HL-60 (cell line): ENCODE measurements around the gene SLC16A11.

Experiments used
- DNase-seq, 2 experiments: peaks; one replicate each; pipeline ENCODE4 v3.0.0-alpha.2; 2010 to 2020; ENCODE audit warnings: low read depth in 1 of 2, low spot score in 1 of 2
- H3K27ac ChIP-seq: fragments of 250-450 bp; sonication (Bioruptor Pico); replicated peaks from 2 replicates; pipeline ENCODE4 v1.5.1; 2020; ENCODE audit warnings: mild to moderate bottlenecking, moderate library complexity
- H3K27me3 ChIP-seq: fragments of 250-450 bp; sonication (Bioruptor Pico); 2 replicates; pipeline ENCODE4 v1.5.1; 2021; ENCODE audit warnings: mild to moderate bottlenecking, moderate library complexity; ENCODE audit not compliant: insufficient read depth, poor library complexity, severe bottlenecking
- H3K4me3 ChIP-seq: replicated peaks from 2 replicates; pipeline ENCODE4 v1.5.1; 2011; ENCODE audit warnings: mild to moderate bottlenecking, control low read depth, low read length; ENCODE audit not compliant: insufficient read depth
- GABPA ChIP-seq: IDR thresholded peaks from 2 replicates; pipeline ENCODE4 v1.6.1; 2012; ENCODE audit warnings: low read depth
- POLR2AphosphoS5 ChIP-seq: IDR thresholded peaks from 2 replicates; pipeline ENCODE4 v1.6.1; 2012; ENCODE audit warnings: low read depth
- REST ChIP-seq: IDR thresholded peaks from 2 replicates; pipeline ENCODE4 v1.6.1; 2012; ENCODE audit warnings: low read depth; ENCODE audit not compliant: insufficient replicate concordance
- SPI1 ChIP-seq: IDR thresholded peaks from 2 replicates; pipeline ENCODE4 v1.6.1; 2012; ENCODE audit warnings: low read depth, mild to moderate bottlenecking, borderline replicate concordance
- TF ChIP-seq, protein P1 (sequence below): IDR thresholded peaks from one replicate; pipeline ENCODE4 v1.5.1; 2011; ENCODE audit warnings: low read length, control low read depth, inconsistent platforms; ENCODE audit not compliant: insufficient read depth

The SLC16A11 gene

DNA sequence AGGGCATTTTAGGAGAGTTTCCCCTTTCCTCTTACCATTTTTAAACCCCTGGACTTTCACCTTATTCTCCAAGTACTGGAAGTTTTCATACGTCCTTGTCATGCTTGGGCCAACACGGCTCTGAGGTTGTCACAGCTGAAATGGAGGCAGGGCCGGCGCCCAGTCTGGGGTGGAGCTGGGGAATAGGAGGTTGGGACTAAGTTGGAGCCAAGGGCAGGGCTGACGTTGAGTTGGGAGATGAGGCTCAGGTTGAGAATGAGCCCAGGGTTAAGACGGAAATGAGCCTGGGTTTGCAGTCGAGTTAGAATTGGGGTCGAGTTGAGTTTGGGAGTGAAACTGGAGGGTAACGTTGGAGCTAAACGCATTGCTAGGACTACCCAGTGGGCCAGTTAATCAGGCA, 34.8 kb upstream of the SLC16A11 start:
- no peak overlapping the region for H3K4me3 ChIP-seq
- no peaks in the 10 kb centered on the region for H3K27me3 ChIP-seq
- no peak for DNase-seq
- no peak overlapping the region for H3K27ac ChIP-seq
- TF ChIP-seq REST, result no peak
- TF ChIP-seq GABPA, result no peak
- no peak for TF ChIP-seq POLR2AphosphoS5
- no peak for TF ChIP-seq SPI1
- TF ChIP-seq, protein P1, sequence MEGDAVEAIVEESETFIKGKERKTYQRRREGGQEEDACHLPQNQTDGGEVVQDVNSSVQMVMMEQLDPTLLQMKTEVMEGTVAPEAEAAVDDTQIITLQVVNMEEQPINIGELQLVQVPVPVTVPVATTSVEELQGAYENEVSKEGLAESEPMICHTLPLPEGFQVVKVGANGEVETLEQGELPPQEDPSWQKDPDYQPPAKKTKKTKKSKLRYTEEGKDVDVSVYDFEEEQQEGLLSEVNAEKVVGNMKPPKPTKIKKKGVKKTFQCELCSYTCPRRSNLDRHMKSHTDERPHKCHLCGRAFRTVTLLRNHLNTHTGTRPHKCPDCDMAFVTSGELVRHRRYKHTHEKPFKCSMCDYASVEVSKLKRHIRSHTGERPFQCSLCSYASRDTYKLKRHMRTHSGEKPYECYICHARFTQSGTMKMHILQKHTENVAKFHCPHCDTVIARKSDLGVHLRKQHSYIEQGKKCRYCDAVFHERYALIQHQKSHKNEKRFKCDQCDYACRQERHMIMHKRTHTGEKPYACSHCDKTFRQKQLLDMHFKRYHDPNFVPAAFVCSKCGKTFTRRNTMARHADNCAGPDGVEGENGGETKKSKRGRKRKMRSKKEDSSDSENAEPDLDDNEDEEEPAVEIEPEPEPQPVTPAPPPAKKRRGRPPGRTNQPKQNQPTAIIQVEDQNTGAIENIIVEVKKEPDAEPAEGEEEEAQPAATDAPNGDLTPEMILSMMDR, result no peak

DNA sequence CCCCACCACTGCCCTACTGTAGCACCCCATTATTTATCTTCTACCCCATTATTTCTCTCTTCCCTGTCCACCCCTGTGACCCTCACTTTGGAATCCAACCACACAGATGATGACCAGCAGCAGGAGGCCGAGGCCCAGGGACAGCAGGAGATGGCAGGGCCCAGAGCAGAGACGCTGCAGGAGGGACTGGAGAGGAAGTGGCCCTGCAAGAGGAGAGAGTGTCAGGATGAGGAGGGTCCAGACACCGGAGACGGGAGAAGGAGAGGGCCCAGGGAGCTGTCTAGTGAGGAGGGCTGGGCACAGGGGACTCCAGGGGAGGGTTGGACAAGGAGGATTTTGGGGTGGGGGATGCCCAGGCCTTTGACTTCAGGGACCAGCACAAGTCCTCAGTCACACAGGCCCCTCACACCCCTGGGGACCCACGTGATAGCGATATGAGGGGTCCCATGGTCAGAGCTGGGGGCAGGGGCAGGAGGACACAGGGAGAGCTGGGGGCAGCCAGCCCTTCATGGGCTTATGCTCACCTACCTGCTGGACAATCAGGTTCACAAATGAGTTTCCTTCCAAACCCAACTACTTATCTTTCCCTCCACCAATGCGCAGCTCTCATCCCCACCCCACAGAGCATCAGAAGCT, 34.1 kb upstream of the SLC16A11 start:
- no peak for DNase-seq
- TF ChIP-seq REST (no peak), SPI1 (no peak), GABPA (no peak), POLR2AphosphoS5 (no peak)
- TF ChIP-seq, protein P1, result no peak
- no peaks in the 10 kb centered on the region for H3K27me3 ChIP-seq

GRCh38 chr17:7074931-7075330, 31.0 kb upstream of the SLC16A11 start:
- DNase-seq, result no peak
- Histone ChIP-seq H3K27ac (no peak overlapping the region), H3K4me3 (no peak overlapping the region), H3K27me3 (no peaks in the 10 kb centered on the region)
- TF ChIP-seq POLR2AphosphoS5 (no peak), REST (no peak), SPI1 (no peak), GABPA (no peak)
- TF ChIP-seq, protein P1, result no peak

More for the DNA sequence above, 34.1 kb upstream of the SLC16A11 start:
- Histone ChIP-seq H3K27ac (no peak overlapping the region), H3K4me3 (no peak overlapping the region)
